OCI-LY3 (cell line): ENCODE results near the gene SORCS3.

ENCODE experiments used
- H2AFZ ChIP-seq: fragments of 200-600, 300-600 bp; shearing (Covaris generic); 2 replicates; pipeline ENCODE4 v1.6.0; 2014; ENCODE audit warnings: antibody characterized with exemption, low read depth, low read length
- H3K27ac ChIP-seq: fragments of 200-600, 300-600 bp; sonication (generic); 2 replicates; pipeline ENCODE4 v1.5.1; 2014; ENCODE audit warnings: mild to moderate bottlenecking, low read length, moderate library complexity, mixed read lengths
- H3K27me3 ChIP-seq: fragments of 200-600, 300-600 bp; sonication (generic); 2 replicates; pipeline ENCODE4 v1.6.1; 2014; ENCODE audit warnings: low read depth, low read length, mixed read lengths
- H3K36me3 ChIP-seq: fragments of 200-600, 300-600 bp; sonication (generic); replicated peaks from 2 replicates; pipeline ENCODE3; 2014; ENCODE audit warnings: low read depth, low read length, mixed read lengths
- H3K4me1 ChIP-seq: fragments of 300-600, 200-600 bp; sonication (generic); 2 replicates; pipeline ENCODE4 v1.6.1; 2014; ENCODE audit warnings: low read length, mixed read lengths
- H3K4me2 ChIP-seq: fragments of 200-600, 300-600 bp; sonication (generic); 2 replicates; pipeline ENCODE4 v1.6.1; 2014; ENCODE audit warnings: low read length, mixed read lengths
- H3K4me3 ChIP-seq: fragments of 300-600, 200-600 bp; sonication (generic); 2 replicates; pipeline ENCODE4 v1.5.1; 2014; ENCODE audit warnings: antibody characterized with exemption, mild to moderate bottlenecking, low read length, moderate library complexity
- H3K79me2 ChIP-seq: fragments of 300-600, 200-600 bp; shearing (Covaris generic); 2 replicates; pipeline ENCODE4 v1.6.1; 2014; ENCODE audit warnings: mild to moderate bottlenecking, low read length, mixed read lengths
- H3K9ac ChIP-seq: fragments of 300-600, 200-600 bp; shearing (Covaris generic); 2 replicates; pipeline ENCODE4 v1.6.0; 2014; ENCODE audit warnings: mild to moderate bottlenecking, low read length, moderate library complexity
- H3K9me3 ChIP-seq: fragments of 200-600, 300-600 bp; shearing (Covaris generic); 2 replicates; pipeline ENCODE4 v1.6.1; 2014; ENCODE audit warnings: low read length, mixed read lengths; ENCODE audit not compliant: insufficient read depth
- H4K20me1 ChIP-seq: fragments of 200-600, 300-600 bp; sonication (generic); 2 replicates; pipeline ENCODE4 v1.6.1; 2016; ENCODE audit warnings: low read length, mixed read lengths; ENCODE audit not compliant: insufficient read depth
- CTCF ChIP-seq: fragments of 200-600, 300-600 bp; sonication (generic); IDR thresholded peaks from 2 replicates; pipeline ENCODE4 v1.5.1; 2014; ENCODE audit warnings: antibody characterized with exemption, low read length, low read depth
- EZH2phosphoT487 ChIP-seq: fragments of 200-600 bp; shearing (Covaris generic); IDR thresholded peaks from 2 replicates; pipeline ENCODE4 v1.6.1; 2018; ENCODE audit warnings: antibody characterized with exemption, mixed run types, low read depth

Gene SORCS3

DNA sequence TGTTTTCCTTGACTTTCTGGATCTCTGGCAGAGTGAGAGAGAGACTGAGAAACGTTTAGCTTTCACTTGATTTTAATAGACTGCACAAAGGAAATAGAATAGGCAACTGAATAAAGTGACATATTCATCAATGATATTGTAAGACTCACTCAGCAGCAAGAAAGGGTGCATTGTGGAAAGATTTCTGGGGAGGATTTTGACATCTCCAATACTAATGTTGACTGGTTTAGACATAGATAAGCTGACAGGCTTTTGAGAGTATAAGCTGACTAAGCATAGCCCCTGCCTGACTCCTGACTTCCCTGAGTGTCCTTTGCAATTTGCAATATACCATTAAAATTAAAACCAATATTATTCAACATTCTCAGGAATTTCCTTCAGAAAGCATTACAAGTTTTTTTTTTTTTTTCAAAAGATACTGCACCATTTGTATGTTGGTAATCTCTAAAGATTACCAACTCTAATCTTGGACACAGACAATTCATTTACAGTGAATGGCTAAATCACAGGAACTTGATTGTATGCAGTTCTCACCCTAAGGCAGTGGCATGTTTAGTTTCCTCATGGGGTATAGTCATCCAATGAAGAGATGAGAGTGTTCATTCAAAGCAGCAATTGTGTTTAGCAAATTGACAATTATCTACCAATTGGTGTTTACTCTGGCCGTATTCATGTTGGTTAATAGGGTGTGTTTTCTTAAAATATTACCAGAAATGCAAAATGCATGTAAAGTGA, 325.6 kb downstream of the SORCS3 start:
- Histone ChIP-seq H3K9me3 (no peaks in the 10 kb centered on the region), H2AFZ (no peak overlapping the region), H4K20me1 (no peaks in the 10 kb centered on the region), H3K9ac (no peak overlapping the region), H3K27me3 (no peaks in the 10 kb centered on the region), H3K27ac (no peak overlapping the region), H3K4me3 (no peak overlapping the region), H3K4me1 (no peaks in the 10 kb centered on the region), H3K79me2 (no peaks in the 10 kb centered on the region), H3K36me3 (no peaks in the 10 kb centered on the region), H3K4me2 (no peak overlapping the region)
- no peak for TF ChIP-seq CTCF
- TF ChIP-seq EZH2phosphoT487, result no peak

DNA sequence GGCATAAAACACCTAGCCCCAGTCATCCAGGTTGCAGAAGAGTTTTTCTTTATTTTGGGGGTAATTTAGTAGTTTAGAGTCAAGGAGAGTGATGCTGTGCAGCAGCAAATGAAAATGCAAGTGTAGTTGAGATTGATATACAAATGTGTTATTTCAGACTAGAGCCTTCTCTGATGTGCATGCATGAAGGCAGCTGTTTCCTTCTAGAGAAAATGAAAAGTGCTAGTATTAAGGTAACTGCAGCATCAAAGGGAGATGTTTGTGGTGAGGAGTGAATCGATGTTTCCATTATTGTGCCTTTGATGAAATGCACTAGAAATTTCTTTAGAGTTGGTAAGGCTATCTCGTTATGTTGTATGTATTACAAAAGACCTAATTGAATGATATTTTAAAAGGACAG, 339.3 kb downstream of the SORCS3 start:
- Histone ChIP-seq H3K4me3 (no peak overlapping the region), H2AFZ (no peak overlapping the region), H3K27ac (no peak overlapping the region), H4K20me1 (no peaks in the 10 kb centered on the region), H3K36me3 (no peaks in the 10 kb centered on the region), H3K27me3 (no peaks in the 10 kb centered on the region), H3K9me3 (no peaks in the 10 kb centered on the region), H3K4me2 (no peak overlapping the region), H3K79me2 (no peaks in the 10 kb centered on the region), H3K9ac (no peak overlapping the region), H3K4me1 (no peaks in the 10 kb centered on the region)
- TF ChIP-seq CTCF (no peak), EZH2phosphoT487 (no peak)

DNA sequence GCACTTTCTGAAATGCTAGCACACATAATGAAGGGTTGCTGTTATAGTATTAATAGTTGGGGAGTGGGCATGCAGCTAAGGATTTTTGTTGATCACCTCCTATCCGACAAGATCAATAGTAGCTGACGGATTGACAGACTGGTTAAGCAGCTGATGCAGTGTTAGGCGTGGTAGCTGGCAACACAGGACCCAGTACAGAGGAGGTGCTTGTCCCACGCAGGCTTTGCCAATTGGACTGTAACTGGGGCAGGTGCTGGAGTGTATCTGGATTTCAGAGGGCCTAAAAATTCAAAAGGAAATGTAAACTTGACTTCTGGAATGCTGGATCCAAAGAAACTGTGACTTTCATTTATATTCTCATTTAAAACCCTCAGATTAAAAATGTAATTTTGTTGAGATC, 340.9 kb downstream of the SORCS3 start:
- Histone ChIP-seq H3K4me3 (no peak overlapping the region), H3K4me1 (no peaks in the 10 kb centered on the region), H3K9me3 (no peaks in the 10 kb centered on the region), H2AFZ (no peak overlapping the region), H4K20me1 (no peaks in the 10 kb centered on the region), H3K27ac (no peak overlapping the region), H3K4me2 (no peak overlapping the region), H3K9ac (no peak overlapping the region), H3K79me2 (no peaks in the 10 kb centered on the region), H3K27me3 (no peaks in the 10 kb centered on the region), H3K36me3 (no peaks in the 10 kb centered on the region)
- TF ChIP-seq EZH2phosphoT487 (no peak), CTCF (no peak)

DNA sequence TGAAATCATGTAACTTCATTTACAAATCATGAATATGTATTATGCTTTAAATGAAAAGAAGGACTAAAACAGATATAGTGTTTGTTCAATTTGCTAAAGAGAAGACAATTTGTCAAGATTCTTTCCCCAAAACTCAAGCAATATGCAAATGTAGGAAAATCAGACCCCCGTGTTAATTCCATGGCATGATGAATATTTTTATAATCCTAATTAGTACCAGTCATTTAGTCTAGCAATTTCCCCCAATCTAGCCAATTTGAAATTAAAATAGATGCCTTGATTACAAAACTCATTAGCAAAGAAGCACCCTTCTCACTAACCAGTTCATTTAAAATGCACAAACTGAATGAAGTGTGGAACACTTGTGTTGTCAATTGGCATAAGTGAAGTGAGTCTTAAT, 347.6 kb downstream of the SORCS3 start:
- Histone ChIP-seq H3K4me1 (no peaks in the 10 kb centered on the region), H3K79me2 (no peaks in the 10 kb centered on the region), H4K20me1 (no peaks in the 10 kb centered on the region), H3K9ac (no peak overlapping the region), H3K27ac (no peak overlapping the region), H3K4me2 (no peak overlapping the region), H3K4me3 (no peak overlapping the region), H3K9me3 (no peaks in the 10 kb centered on the region), H3K36me3 (no peaks in the 10 kb centered on the region), H3K27me3 (no peaks in the 10 kb centered on the region), H2AFZ (no peak overlapping the region)
- TF ChIP-seq CTCF (no peak), EZH2phosphoT487 (no peak)
